HG03135 (cell line): ENCODE data around the gene FNDC3A.
"Not testable (repeated sequence)": the region's sequence is repeated elsewhere in the genome, so short reads cannot be mapped to it uniquely, and the experiment has no call there.

Experiments
- ATAC-seq: cut with Tn5 transposase; IDR thresholded peaks from one replicate; pipeline ENCODE4 v1.9.1; 2021; ENCODE audit warnings: mild to moderate bottlenecking, moderate library complexity; ENCODE audit not compliant: unreplicated experiment

Gene FNDC3A

GRCh38 chr13:49040872-49041271 is 65.2 kb downstream of the FNDC3A start:
- no peak for ATAC-seq

DNA sequence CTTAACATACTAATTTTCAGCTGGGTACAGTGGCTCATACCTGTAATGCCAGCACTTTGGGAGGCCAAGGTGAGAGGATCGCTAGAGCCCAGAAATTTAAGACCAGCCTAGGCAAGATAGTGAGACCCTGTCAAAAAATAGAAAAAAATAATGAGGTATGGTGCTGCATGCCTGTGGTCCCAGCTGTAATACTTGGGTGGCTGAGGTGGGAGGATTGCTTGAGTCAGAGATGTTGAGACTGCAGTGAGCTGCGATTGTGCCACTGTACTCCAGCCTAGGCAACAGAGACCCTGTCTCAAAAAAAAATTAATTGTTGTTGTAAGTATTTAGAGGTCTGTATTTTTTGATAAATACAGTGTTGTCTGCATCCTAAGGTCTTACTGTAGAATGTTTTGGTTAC is 66.8 kb downstream of the FNDC3A start:
- no peak for ATAC-seq

GRCh38 chr13:49044008-49044407 is 68.3 kb downstream of the FNDC3A start:
- no peak for ATAC-seq

DNA sequence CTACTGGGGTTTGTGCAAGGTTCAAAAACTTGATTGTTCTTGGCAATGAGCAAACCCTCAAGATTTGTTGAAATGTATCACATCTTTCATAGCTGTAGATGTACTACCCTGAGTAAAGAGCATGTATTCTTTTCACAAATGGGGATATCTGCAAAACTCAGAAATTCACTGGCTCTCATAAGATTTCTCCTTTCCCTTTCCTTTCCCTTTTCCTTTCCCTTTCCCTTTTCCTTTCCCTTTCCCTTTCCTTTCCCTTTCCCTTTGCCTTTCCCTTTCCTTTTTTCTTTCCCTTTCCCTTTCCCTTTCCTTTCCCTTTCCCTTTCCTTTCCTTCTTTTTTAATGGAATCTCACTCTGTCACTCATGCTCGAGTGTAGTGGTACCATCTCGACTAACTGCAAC is 69.1 kb downstream of the FNDC3A start:
- ATAC-seq = no peak

DNA sequence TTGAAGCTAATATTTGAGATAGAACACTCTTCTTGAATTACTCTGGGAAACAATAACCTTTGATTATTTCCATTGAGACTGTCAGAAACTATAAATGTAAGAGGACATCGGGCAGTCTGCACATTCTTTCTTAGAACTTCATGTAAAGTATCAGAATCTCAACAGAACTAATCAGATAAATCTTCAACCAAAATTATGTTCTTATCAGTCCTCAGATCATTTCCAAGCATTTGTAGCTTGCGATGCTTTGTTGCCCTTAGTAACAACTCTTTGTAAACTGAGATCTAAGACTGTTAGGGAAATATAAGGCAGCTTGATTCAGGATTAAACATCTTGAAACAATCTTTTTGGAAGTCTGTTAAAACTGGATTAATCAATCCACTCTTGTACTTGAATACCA is 70.3 kb downstream of the FNDC3A start:
- no peak for ATAC-seq

DNA sequence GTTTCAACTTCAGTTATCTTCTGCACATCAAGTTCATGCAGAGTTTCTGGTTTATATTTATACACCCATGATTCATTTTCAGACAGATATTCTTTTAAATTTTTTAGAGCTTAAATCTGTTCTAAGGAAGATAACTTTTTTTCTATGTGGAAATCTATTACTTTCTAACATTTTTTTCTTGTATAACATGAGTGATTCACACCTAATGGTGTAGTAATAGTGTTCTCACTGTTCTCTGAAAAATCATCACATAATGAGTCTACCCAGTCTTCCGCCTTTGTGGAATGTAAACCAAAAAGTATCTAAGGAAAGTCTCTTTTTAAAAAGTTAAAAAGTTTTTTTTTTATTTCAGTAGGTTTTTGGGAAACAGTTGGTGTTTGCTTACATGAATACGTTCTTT is 70.8 kb downstream of the FNDC3A start:
- no peak for ATAC-seq

GRCh38 chr13:49052813-49053212 is 77.1 kb downstream of the FNDC3A start:
- ATAC-seq = no peak

DNA sequence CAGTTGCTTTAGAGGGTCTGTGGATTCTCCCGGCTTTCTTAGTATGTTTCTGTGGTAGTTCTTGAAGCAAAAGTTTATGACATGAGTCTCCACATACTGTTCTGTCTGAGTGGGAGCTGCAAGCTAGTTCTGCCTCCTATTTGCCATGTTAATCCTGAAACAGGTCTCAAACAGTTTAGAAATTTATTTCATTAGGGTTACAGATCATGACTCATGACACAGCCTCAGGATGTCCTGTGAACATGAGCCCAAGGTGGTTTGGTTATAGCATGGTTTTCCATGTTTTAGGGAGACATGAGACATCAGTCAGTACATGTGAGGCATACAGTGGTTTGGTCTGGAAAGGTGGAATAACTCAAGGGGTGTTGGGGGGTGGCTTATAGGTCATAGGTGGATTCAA is 77.5 kb downstream of the FNDC3A start:
- ATAC-seq = no peak

DNA sequence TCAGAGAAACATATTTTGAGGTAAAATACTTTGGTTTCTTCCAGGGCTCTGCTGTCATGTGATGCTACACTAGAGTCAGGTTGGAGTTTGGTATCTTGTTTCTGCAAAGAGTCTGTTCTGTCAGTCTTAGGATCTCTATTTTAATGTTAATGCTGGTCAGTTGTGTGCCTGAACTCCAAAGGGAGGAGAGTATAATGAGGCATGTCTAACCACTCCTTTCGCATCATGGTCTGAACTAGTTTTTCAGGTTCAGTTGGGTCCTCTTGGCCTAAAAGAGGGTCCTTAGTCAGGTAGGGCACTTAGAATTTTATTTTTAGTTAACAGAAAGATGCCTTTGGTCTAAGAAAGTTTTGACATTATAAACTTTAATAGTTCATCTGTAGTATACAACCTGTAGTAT is 78.2 kb downstream of the FNDC3A start:
- no peak for ATAC-seq

GRCh38 chr13:49055021-49055420 is 79.3 kb downstream of the FNDC3A start:
- no peak for ATAC-seq

GRCh38 chr13:49057176-49057575 is 81.5 kb downstream of the FNDC3A start:
- ATAC-seq = no peak

GRCh38 chr13:49058761-49059160 is 83.0 kb downstream of the FNDC3A start:
- no peak for ATAC-seq

DNA sequence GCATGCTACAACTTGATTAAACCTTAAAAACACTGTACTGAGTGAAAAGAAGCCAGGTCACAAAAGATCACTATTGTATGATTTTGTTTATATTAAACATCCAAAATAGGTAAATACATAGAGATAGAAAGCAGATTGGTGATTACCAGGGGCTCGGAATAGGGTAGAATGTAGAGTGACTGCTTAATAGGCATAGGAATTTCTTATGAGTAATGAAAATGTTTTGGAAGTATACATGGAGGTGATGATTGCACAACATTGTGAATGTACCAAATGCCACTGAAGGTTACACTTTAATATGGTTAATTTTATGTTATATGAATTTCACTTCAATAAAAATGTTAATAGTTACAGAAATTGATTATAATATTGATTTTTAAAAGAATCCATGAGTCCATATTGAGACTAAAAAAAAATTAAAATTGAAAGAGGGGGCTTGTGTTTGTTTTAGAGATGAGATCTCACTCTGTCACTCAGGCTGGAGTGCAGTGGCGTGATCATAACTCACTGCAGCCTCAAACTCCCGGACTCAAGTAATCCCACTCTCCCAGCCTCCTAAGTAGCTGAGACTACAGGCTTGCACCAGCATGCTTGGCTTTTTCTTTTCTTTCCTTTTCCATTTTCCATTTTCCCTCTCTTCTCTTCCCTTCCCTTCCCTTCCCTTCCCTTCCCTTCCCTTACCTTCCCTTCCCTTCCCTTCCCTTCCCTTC is 85.1 kb downstream of the FNDC3A start:
- ATAC-seq = no peak

- not testable (repeated sequence) for ATAC-seq
These were observed 85.7 kb downstream of the FNDC3A start for GRCh38 chr13:49061388-49061752.

DNA sequence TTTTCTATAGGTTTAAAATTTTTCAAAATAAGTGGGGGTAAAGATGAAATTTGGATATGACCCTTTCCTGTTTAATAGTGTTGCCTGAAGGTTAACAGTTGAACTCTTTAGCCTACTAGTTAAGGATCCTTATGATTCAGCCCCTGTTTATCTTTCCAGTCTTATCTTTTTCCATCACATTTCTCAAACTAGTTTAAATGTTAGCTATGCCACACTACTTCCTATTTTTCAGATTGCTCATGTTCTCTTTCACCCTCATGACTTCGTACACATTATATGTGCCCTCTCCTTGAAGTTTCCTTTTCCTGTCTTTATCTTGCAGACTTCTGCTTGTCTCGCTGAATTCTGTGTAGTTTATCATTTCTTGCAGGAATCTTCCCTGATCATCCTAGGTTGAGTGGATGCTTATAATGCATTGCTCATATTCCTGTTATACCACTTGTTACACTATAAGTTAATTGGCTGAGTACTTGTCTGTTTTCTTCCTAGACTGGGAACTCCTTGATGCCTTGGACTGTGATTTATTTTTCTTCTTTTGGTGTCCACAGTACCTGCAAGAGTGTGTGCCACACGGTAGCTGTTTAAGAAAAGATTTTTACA is 86.7 kb downstream of the FNDC3A start:
- no peak for ATAC-seq

DNA sequence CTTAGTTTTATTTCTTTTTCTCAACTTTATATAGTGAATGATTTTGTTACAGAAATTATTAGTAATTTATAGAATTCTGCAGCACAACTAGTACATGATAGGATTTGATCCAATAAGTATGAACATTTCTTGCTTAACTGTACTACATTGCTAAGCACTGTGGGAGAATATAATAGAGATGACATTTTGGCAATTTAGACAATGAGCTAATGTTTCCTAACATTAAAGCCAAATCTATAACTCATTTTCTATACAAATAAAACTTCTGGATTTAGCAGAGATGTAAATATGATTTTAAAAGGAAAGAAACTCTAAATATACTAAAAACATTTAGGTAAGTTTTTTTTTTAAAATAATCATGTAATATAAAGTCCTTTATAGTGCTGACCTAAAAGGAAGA is 87.3 kb downstream of the FNDC3A start:
- no peak for ATAC-seq

DNA sequence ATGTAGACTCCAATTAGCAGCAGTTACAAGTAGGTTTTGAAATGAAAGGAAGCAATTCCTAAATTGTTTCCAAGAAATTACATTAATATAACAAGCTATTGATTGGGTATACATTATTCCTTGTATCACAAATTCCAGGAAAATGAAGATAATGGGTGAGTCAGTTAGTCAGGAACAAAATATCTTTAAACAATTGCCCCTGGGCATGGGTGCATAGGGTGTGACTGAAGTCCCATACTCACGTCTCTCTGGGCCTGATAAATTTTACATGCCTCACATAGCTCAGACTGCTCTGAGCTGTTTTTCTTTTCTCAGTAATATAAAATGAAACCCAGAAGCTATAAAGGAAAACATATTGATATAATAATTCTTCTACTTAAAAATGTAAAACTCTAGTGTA is 87.8 kb downstream of the FNDC3A start:
- ATAC-seq = no peak

GRCh38 chr13:49064476-49064875 is 88.8 kb downstream of the FNDC3A start:
- no peak for ATAC-seq

- ATAC-seq = no peak
These were observed 91.1 kb downstream of the FNDC3A start for GRCh38 chr13:49066856-49067255.

- not testable (repeated sequence) for ATAC-seq
These were observed 92.8 kb downstream of the FNDC3A start for GRCh38 chr13:49068498-49068897.

DNA sequence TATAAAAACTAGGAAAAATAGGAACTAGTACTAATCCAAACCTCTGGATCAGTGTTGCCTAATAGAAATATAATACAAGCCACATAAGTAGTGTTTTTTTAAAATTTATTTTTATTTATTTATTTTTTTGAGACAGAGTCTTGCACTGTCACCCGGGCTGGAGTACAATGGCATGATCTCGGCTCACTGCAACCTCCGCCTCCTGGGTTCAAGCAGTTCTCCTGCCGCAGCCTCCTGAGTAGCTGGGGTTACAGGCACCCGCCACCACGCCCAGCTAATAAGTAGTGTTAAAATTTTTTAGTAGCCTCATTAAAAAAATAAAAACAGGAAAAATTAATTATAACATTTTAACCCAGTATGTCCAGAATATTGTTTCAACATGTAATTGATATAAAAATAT is 94.3 kb downstream of the FNDC3A start:
- ATAC-seq = not testable (repeated sequence)

DNA sequence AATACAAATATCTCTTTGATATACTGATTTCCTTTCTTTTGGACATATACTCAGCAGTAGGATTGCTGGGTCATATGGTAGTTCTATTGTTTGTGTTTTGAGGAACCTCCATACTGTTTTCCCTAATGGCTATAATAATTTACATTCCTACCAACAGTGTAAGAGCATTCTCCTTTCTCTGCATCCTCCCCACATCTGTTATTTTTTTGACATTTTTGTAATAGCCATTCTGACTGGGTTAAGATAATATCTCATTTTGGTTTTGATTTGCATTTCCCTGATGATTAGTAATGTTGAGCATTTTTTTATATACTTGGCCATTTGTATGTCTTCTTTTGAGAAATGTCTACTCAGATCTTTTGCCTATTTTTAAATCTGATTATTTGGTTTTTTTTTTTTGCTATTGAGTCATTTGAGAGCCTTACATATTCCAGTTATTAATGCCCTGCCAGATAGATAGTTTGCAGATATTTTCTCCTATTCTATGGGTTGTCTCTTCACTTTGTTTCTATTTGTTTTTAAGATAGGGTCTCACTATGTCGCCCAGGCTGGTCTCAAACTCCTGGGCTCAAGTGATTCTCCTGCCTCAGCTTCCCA is 95.7 kb downstream of the FNDC3A start:
- no peak for ATAC-seq
